Measurements from ENCODE around the gene SLC34A2. TPM values are rescaled to one million over a fixed set of nuclear protein-coding genes. Genes with fewer than 3 reads are reported as not detected.

Gene SLC34A2
- total RNA-seq, 1 experiment from 2014 or later, result not detected

DNA sequence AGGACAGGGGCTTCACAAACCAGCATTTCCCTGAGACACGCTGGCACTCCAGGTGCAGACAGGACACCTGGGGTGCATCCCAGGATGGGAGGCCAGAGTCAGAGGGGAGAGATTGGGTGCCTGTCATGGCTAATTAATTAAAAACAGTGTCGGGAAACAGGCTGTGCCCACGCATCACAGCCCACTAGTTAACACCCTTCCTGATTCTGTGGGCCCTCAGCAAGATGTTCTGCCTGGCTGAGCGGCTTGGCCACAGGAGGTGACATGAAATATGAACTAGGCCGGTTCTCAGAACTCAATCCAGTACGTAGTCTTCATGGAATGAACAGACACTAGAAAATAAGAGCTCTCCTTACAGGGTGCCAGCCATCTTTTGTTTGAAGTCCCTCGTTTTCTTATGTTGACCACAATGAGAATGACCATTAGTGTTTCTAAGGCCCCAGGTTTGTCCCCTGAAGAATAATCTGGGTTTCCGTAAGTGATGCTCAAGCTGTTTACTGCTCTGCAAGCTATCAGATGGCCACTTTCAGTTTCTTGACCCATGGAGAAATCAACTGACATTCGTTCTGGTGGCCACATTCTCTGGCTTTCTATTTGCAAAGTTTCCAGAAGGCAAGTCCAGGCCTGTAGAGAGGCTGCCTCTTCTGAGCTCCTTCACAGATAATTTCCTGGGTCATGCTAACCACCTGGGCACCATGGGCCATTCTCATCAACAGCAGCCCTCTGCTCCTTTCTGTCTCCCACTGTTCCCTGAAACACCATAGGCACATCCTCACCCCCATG is 72.3 kb downstream of the SLC34A2 start:
- Histone ChIP-seq H3K4me1 (ENCODE audit: insufficient read depth, low read length) (no peaks in the 10 kb centered on the region), H3K27ac (ENCODE audit: low read length) (no peak overlapping the region), H3K4me3 (ENCODE audit: low read length) (no peak overlapping the region), H3K4me2 (ENCODE audit: low read length) (no peak overlapping the region), H3K36me3 (ENCODE audit: low read depth, low read length) (no peaks in the 10 kb centered on the region), H3K27me3 (ENCODE audit: low read length) (no peaks in the 10 kb centered on the region), H3K9ac (ENCODE audit: low read length) (no peak overlapping the region), H3K9me3 (ENCODE audit: low read length) (no peaks in the 10 kb centered on the region), H2AFZ (ENCODE audit: low read length) (no peak overlapping the region), H3F3A (ENCODE audit: low read length, unreplicated experiment) (no peaks in the 10 kb centered on the region), H4K20me1 (ENCODE audit: low read length) (no peaks in the 10 kb centered on the region), H3K9me2 (replicated peaks; ENCODE audit: low read length) (no peaks in the 10 kb centered on the region), H3K79me2 (ENCODE audit: low read length) (no peaks in the 10 kb centered on the region)
- no peak for DNase-seq
- POLR2A ChIA-PET (ENCODE audit: unreplicated experiment), result no interaction called here
- no TSS peak for BruUV-seq (replicated peaks)
- no peak for ATAC-seq
- CTCF ChIA-PET, result no interaction called here
- TF ChIP-seq, protein P1, sequence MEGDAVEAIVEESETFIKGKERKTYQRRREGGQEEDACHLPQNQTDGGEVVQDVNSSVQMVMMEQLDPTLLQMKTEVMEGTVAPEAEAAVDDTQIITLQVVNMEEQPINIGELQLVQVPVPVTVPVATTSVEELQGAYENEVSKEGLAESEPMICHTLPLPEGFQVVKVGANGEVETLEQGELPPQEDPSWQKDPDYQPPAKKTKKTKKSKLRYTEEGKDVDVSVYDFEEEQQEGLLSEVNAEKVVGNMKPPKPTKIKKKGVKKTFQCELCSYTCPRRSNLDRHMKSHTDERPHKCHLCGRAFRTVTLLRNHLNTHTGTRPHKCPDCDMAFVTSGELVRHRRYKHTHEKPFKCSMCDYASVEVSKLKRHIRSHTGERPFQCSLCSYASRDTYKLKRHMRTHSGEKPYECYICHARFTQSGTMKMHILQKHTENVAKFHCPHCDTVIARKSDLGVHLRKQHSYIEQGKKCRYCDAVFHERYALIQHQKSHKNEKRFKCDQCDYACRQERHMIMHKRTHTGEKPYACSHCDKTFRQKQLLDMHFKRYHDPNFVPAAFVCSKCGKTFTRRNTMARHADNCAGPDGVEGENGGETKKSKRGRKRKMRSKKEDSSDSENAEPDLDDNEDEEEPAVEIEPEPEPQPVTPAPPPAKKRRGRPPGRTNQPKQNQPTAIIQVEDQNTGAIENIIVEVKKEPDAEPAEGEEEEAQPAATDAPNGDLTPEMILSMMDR (conservative IDR thresholded peaks at IDR 0.05; ENCODE audit: low read depth, low read length), result no peak
- no peak for TF ChIP-seq EZH2 (IDR thresholded peaks at IDR 0.05; ENCODE audit: low read length, unreplicated experiment)
- intact Hi-C loops (cut with micrococcal nuclease), result no loop called here

Other genes starting within 250 kb of the SLC34A2 start
- gene SEL1L3, start 207.1 kb downstream of the SLC34A2 start, total RNA-seq (2014; rRNA removed), result 31.9 and 36.1 TPM in 2 replicates

All from PC-3 (cell line).